Glomerular visceral epithelial cell (primary cell): ENCODE data around the gene KLHL8.
"Not testable (repeated sequence)": the region's sequence is repeated elsewhere in the genome, so short reads cannot be mapped to it uniquely, and the experiment has no call there.

ENCODE experiments used
- DNase-seq: peaks from one replicate; pipeline ENCODE4 v3.0.0-alpha.2; 2016; ENCODE audit errors: extremely low spot score

Gene KLHL8

GRCh38 chr4:87228262-87228860 lies 7.9 kb upstream of the KLHL8 start:
- no peak for DNase-seq

GRCh38 chr4:87227751-87228151 lies 7.3 kb upstream of the KLHL8 start:
- no peak for DNase-seq

- no peak for DNase-seq
These were observed 5.5 kb upstream of the KLHL8 start for GRCh38 chr4:87225936-87226335.

- no peak for DNase-seq
These were observed 3.9 kb upstream of the KLHL8 start for GRCh38 chr4:87224141-87224923.

- peak; percentile 33 for DNase-seq
These were observed 755 bp downstream of the KLHL8 start for GRCh38 chr4:87219632-87220093.

GRCh38 chr4:87217235-87217763 lies 3.1 kb downstream of the KLHL8 start:
- not testable (repeated sequence) for DNase-seq

- peak; percentile 5 for DNase-seq
These were observed 3.9 kb downstream of the KLHL8 start for GRCh38 chr4:87216469-87216868.

GRCh38 chr4:87213421-87214075 lies 6.9 kb downstream of the KLHL8 start:
- no peak for DNase-seq

- peak; percentile 51 for DNase-seq
These were observed 9.0 kb downstream of the KLHL8 start for GRCh38 chr4:87211249-87211952.

- no peak for DNase-seq
These were observed 10.7 kb downstream of the KLHL8 start for GRCh38 chr4:87209696-87210095.

- no peak for DNase-seq
These were observed 11.2 kb downstream of the KLHL8 start for GRCh38 chr4:87209182-87209581.

- no peak for DNase-seq
These were observed 15.9 kb downstream of the KLHL8 start for GRCh38 chr4:87204559-87204958.

- peak; percentile 4 for DNase-seq
These were observed 23.5 kb downstream of the KLHL8 start for GRCh38 chr4:87196927-87197326.

GRCh38 chr4:87196146-87196545 lies 24.3 kb downstream of the KLHL8 start:
- no peak for DNase-seq

- DNase-seq, result no peak
These were observed 26.3 kb downstream of the KLHL8 start for GRCh38 chr4:87193958-87194675.

- DNase-seq, result peak; percentile 25
These were observed 28.1 kb downstream of the KLHL8 start for GRCh38 chr4:87192145-87192919.

- no peak for DNase-seq
These were observed 31.5 kb downstream of the KLHL8 start for GRCh38 chr4:87188932-87189331.

- no peak for DNase-seq
These were observed 32.4 kb downstream of the KLHL8 start for GRCh38 chr4:87188048-87188447.

- no peak for DNase-seq
These were observed 35.1 kb downstream of the KLHL8 start for GRCh38 chr4:87185146-87185870.

- DNase-seq, result no peak
These were observed 39.7 kb downstream of the KLHL8 start for GRCh38 chr4:87180767-87181166.
